ENCODE data around the gene SPATA13.

DNA sequence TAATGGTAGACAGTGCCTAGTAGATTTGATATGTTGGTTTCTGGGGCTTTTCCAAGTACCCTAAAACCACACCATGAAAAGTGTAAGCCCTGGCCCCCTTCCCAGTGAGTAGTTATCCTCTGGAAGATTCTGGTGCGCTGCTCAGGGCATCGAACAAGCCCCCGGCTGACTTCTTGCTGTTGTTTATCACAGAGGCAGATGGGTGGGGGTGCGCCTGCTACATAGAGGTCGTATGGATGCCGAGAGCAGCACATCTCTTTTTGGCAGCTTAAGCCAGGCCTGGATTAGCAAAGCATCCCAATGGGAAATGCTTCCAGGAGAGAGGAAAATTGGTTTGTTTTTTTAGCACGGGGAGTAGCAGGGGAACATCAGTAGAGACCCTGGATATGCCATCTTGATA, 26.3 kb upstream of the SPATA13 start:
- TF ChIP-seq, protein P1, sequence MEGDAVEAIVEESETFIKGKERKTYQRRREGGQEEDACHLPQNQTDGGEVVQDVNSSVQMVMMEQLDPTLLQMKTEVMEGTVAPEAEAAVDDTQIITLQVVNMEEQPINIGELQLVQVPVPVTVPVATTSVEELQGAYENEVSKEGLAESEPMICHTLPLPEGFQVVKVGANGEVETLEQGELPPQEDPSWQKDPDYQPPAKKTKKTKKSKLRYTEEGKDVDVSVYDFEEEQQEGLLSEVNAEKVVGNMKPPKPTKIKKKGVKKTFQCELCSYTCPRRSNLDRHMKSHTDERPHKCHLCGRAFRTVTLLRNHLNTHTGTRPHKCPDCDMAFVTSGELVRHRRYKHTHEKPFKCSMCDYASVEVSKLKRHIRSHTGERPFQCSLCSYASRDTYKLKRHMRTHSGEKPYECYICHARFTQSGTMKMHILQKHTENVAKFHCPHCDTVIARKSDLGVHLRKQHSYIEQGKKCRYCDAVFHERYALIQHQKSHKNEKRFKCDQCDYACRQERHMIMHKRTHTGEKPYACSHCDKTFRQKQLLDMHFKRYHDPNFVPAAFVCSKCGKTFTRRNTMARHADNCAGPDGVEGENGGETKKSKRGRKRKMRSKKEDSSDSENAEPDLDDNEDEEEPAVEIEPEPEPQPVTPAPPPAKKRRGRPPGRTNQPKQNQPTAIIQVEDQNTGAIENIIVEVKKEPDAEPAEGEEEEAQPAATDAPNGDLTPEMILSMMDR (IDR thresholded peaks at IDR 0.05), result no peak
- no peak for TF ChIP-seq POLR2A (IDR thresholded peaks at IDR 0.05)
